Measurements from ENCODE around the gene SUPT3H. TPM values are rescaled to one million over a fixed set of nuclear protein-coding genes. Genes with fewer than 3 reads are reported as not detected.

The SUPT3H gene
- polyA plus RNA-seq, 3 donors: 2.4 to 3.5 (median 2.5) TPM

- Mint-ChIP-seq H3K9me3 (no peaks in the 10 kb centered on the region), H3K27me3 (ENCODE audit: low read depth in 3 of 3) (peaks cover 0 to 5% (median 0%) of the 10 kb centered on the region in 3 donors), H3K36me3 (no peaks in the 10 kb centered on the region), H3K4me3 (no peak overlapping the region), H3K27ac (no peak overlapping the region), H3K4me1 (peaks cover 33% of the 10 kb centered on the region)
- H4K20me1 ChIP-seq (ENCODE audit: insufficient read depth, low read length): no peaks in the 10 kb centered on the region
- no peaks in the 10 kb centered on the region for H3K27me3 ChIP-seq (ENCODE audit: control insufficient read depth in 2 of 2, insufficient read depth in 2 of 2, low read length in 2 of 2)
- TF ChIP-seq, protein P1, sequence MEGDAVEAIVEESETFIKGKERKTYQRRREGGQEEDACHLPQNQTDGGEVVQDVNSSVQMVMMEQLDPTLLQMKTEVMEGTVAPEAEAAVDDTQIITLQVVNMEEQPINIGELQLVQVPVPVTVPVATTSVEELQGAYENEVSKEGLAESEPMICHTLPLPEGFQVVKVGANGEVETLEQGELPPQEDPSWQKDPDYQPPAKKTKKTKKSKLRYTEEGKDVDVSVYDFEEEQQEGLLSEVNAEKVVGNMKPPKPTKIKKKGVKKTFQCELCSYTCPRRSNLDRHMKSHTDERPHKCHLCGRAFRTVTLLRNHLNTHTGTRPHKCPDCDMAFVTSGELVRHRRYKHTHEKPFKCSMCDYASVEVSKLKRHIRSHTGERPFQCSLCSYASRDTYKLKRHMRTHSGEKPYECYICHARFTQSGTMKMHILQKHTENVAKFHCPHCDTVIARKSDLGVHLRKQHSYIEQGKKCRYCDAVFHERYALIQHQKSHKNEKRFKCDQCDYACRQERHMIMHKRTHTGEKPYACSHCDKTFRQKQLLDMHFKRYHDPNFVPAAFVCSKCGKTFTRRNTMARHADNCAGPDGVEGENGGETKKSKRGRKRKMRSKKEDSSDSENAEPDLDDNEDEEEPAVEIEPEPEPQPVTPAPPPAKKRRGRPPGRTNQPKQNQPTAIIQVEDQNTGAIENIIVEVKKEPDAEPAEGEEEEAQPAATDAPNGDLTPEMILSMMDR (IDR thresholded peaks at IDR 0.05): no peak
- H2AFZ ChIP-seq (ENCODE audit: insufficient read depth, low read depth, low read length, poor library complexity, severe bottlenecking): no peak overlapping the region
- H3K4me3 ChIP-seq (replicated peaks in 1 of 3; ENCODE audit: low read depth in 2 of 3, low read length in 3 of 3): no peak overlapping the region
- intact Hi-C loops (cut with micrococcal nuclease): loop anchor here in 1 of 2 donors (10.0 kb wide), 1 partner anchor 170 kb away; no protein-coding TSS in a partner anchor
- no peak for DNase-seq
- no peak overlapping the region for H3K4me2 ChIP-seq (replicated peaks; ENCODE audit: extremely low read depth, low read length, poor library complexity, severe bottlenecking)
- no peak overlapping the region for H3K9ac ChIP-seq (ENCODE audit: insufficient read depth, low read length, poor library complexity, severe bottlenecking)
- peaks cover 33 to 45% of the 10 kb centered on the region in 2 donors for H3K4me1 ChIP-seq (ENCODE audit: control insufficient read depth in 1 of 2, insufficient read depth in 2 of 2, low read length in 2 of 2)
- no CpG with 5 or more reads among the region's 2 CpGs for WGBS (ENCODE audit: insufficient coverage)
- no peaks in the 10 kb centered on the region for H3K9me3 ChIP-seq (replicated peaks in 1 of 2; ENCODE audit: control insufficient read depth in 1 of 2, insufficient read depth in 1 of 2, low read length in 2 of 2)
- no peaks in the 10 kb centered on the region for H3K79me2 ChIP-seq (ENCODE audit: insufficient read depth, low read length)
- H3K36me3 ChIP-seq (replicated peaks in 1 of 2; ENCODE audit: control insufficient read depth in 1 of 2, insufficient read depth in 2 of 2, low read length in 2 of 2): no peaks in the 10 kb centered on the region
- no peak overlapping the region for H3K27ac ChIP-seq (ENCODE audit: low read depth in 1 of 2, low read length in 2 of 2)
Observed at GRCh38 chr6:44825273-44825672, 552.5 kb downstream of the SUPT3H start.

DNA sequence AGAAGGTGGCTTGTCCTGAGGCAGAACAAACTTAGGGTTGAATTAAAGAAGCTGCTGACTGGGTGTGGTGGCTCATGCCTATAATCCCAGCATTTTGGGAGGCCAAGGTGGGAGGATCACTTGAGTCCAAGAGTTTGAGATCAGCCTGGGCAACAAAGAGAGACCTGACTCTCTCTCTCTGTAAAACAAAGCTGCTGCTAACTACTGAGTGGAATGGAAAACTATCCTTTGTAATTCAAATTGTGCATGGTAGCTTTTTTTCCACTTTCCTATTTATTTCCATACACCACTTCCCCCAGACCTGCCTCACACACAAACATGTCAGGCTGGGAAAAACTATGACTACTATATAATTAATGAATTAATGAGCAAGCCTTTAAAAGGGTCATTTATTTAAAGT, 553.2 kb downstream of the SUPT3H start:
- H3K9me3 Mint-ChIP-seq: no peaks in the 10 kb centered on the region
- H3K9ac ChIP-seq (ENCODE audit: insufficient read depth, low read length, poor library complexity, severe bottlenecking): no peak overlapping the region
- H3K4me1 ChIP-seq (ENCODE audit: control insufficient read depth in 1 of 2, insufficient read depth in 2 of 2, low read length in 2 of 2): peaks cover 34 to 45% of the 10 kb centered on the region in 2 donors
- no peaks in the 10 kb centered on the region for H3K9me3 ChIP-seq (replicated peaks in 1 of 2; ENCODE audit: control insufficient read depth in 1 of 2, insufficient read depth in 1 of 2, low read length in 2 of 2)
- no peak overlapping the region for H3K4me2 ChIP-seq (replicated peaks; ENCODE audit: extremely low read depth, low read length, poor library complexity, severe bottlenecking)
- peaks cover 0 to 5% (median 0%) of the 10 kb centered on the region in 3 donors for H3K27me3 Mint-ChIP-seq (ENCODE audit: low read depth in 3 of 3)
- H3K4me3 Mint-ChIP-seq: no peak overlapping the region
- H3K4me1 Mint-ChIP-seq: peaks cover 34% of the 10 kb centered on the region
- H3K4me3 ChIP-seq (replicated peaks in 1 of 3; ENCODE audit: low read depth in 2 of 3, low read length in 3 of 3): no peak overlapping the region
- H4K20me1 ChIP-seq (ENCODE audit: insufficient read depth, low read length): no peaks in the 10 kb centered on the region
- intact Hi-C loops (cut with micrococcal nuclease): loop anchor here in 1 of 2 donors (10.0 kb wide), 1 partner anchor 170 kb away; no protein-coding TSS in a partner anchor
- no peak overlapping the region for H3K27ac Mint-ChIP-seq
- TF ChIP-seq, protein P1 (IDR thresholded peaks at IDR 0.05): no peak
- no peak overlapping the region for H2AFZ ChIP-seq (ENCODE audit: insufficient read depth, low read depth, low read length, poor library complexity, severe bottlenecking)
- no peaks in the 10 kb centered on the region for H3K79me2 ChIP-seq (ENCODE audit: insufficient read depth, low read length)
- no peaks in the 10 kb centered on the region for H3K36me3 Mint-ChIP-seq
- no peak for DNase-seq
- H3K27me3 ChIP-seq (ENCODE audit: control insufficient read depth in 2 of 2, insufficient read depth in 2 of 2, low read length in 2 of 2): no peaks in the 10 kb centered on the region
- no peak overlapping the region for H3K27ac ChIP-seq (ENCODE audit: low read depth in 1 of 2, low read length in 2 of 2)
- no peaks in the 10 kb centered on the region for H3K36me3 ChIP-seq (replicated peaks in 1 of 2; ENCODE audit: control insufficient read depth in 1 of 2, insufficient read depth in 2 of 2, low read length in 2 of 2)
